PFSK-1 (cell line): ENCODE results near the gene C1QTNF5.

Experiments
- FOXP2 ChIP-seq: optimal IDR thresholded peaks from 2 replicates; pipeline ENCODE3; 2011; ENCODE audit warnings: borderline replicate concordance, control low read depth, inconsistent platforms; ENCODE audit not compliant: insufficient read depth; ENCODE audit errors: extremely low read length, extremely low read depth
- POLR2AphosphoS5 ChIP-seq: IDR thresholded peaks from 2 replicates; pipeline ENCODE4 v1.6.1; 2012; ENCODE audit warnings: low read depth, mild to moderate bottlenecking, control low read depth, low read length, moderate library complexity
- SIN3A ChIP-seq: IDR thresholded peaks from 2 replicates; pipeline ENCODE4 v1.6.1; 2012; ENCODE audit warnings: mild to moderate bottlenecking, low read length, moderate library complexity, borderline replicate concordance; ENCODE audit not compliant: insufficient read depth
- TAF1 ChIP-seq: IDR thresholded peaks from 2 replicates; pipeline ENCODE4 v1.6.1; 2012; ENCODE audit warnings: low read length, control low read depth, borderline replicate concordance; ENCODE audit not compliant: insufficient read depth
- TF ChIP-seq, protein P1 (sequence below), 2 experiments: IDR thresholded peaks; 2 replicates each; pipeline versions ENCODE4 v1.6.1 to v1.8.0; 2011 to 2012; ENCODE audit warnings: low read depth in 2 of 2, low read length in 2 of 2, control low read depth in 1 of 2, inconsistent platforms in 1 of 2, mild to moderate bottlenecking in 1 of 2, moderate library complexity in 1 of 2; ENCODE audit not compliant: insufficient read depth in 1 of 2

The C1QTNF5 gene

GRCh38 chr11:119320240-119320775 lies 20.4 kb downstream of the C1QTNF5 start:
- no peak for TF ChIP-seq SIN3A
- no peak for TF ChIP-seq TAF1
- TF ChIP-seq FOXP2, result no peak
- TF ChIP-seq, protein P1, sequence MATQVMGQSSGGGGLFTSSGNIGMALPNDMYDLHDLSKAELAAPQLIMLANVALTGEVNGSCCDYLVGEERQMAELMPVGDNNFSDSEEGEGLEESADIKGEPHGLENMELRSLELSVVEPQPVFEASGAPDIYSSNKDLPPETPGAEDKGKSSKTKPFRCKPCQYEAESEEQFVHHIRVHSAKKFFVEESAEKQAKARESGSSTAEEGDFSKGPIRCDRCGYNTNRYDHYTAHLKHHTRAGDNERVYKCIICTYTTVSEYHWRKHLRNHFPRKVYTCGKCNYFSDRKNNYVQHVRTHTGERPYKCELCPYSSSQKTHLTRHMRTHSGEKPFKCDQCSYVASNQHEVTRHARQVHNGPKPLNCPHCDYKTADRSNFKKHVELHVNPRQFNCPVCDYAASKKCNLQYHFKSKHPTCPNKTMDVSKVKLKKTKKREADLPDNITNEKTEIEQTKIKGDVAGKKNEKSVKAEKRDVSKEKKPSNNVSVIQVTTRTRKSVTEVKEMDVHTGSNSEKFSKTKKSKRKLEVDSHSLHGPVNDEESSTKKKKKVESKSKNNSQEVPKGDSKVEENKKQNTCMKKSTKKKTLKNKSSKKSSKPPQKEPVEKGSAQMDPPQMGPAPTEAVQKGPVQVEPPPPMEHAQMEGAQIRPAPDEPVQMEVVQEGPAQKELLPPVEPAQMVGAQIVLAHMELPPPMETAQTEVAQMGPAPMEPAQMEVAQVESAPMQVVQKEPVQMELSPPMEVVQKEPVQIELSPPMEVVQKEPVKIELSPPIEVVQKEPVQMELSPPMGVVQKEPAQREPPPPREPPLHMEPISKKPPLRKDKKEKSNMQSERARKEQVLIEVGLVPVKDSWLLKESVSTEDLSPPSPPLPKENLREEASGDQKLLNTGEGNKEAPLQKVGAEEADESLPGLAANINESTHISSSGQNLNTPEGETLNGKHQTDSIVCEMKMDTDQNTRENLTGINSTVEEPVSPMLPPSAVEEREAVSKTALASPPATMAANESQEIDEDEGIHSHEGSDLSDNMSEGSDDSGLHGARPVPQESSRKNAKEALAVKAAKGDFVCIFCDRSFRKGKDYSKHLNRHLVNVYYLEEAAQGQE (IDR thresholded peaks at IDR 0.05; ENCODE audit: insufficient read depth in 1 of 2, low read depth in 2 of 2, low read length in 2 of 2), result no peak
- TF ChIP-seq POLR2AphosphoS5, result no peak

GRCh38 chr11:119319700-119320239 lies 20.9 kb downstream of the C1QTNF5 start:
- TF ChIP-seq TAF1 (no peak), FOXP2 (no peak), SIN3A (no peak), POLR2AphosphoS5 (no peak)
- TF ChIP-seq, protein P1 (IDR thresholded peaks at IDR 0.05; ENCODE audit: insufficient read depth in 1 of 2, low read depth in 2 of 2, low read length in 2 of 2), result no peak

DNA sequence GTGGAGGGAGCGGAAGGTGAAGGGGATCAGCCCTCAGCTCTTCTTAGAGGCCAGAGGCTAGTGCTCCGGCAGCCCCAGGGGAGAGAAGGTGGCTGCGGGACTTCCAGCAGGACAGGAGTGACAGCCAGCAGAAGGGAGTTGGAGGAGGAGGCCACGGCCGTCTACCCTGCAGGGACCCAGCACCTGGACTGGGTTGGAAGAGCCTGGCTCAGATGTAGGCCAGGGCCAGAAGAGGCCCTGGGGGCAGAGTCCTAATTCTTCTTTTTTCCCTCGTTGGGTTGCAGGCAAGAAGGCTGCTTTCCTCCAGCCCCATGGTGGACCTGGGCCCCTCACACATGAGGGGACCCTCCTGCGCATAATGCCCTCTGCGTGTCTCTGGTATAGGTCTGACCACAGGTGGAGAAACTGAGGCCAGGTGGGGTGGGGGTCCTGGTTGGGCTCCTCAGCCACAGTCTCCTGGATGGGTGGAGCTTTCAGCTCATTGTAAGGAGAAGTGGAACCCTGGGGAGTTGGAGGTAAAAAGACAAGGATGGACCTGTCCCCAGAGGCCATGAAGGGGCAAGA lies 21.5 kb downstream of the C1QTNF5 start:
- TF ChIP-seq SIN3A (no peak), FOXP2 (no peak), TAF1 (no peak), POLR2AphosphoS5 (no peak)
- TF ChIP-seq, protein P1 (IDR thresholded peaks at IDR 0.05; ENCODE audit: insufficient read depth in 1 of 2, low read depth in 2 of 2, low read length in 2 of 2), result no peak

DNA sequence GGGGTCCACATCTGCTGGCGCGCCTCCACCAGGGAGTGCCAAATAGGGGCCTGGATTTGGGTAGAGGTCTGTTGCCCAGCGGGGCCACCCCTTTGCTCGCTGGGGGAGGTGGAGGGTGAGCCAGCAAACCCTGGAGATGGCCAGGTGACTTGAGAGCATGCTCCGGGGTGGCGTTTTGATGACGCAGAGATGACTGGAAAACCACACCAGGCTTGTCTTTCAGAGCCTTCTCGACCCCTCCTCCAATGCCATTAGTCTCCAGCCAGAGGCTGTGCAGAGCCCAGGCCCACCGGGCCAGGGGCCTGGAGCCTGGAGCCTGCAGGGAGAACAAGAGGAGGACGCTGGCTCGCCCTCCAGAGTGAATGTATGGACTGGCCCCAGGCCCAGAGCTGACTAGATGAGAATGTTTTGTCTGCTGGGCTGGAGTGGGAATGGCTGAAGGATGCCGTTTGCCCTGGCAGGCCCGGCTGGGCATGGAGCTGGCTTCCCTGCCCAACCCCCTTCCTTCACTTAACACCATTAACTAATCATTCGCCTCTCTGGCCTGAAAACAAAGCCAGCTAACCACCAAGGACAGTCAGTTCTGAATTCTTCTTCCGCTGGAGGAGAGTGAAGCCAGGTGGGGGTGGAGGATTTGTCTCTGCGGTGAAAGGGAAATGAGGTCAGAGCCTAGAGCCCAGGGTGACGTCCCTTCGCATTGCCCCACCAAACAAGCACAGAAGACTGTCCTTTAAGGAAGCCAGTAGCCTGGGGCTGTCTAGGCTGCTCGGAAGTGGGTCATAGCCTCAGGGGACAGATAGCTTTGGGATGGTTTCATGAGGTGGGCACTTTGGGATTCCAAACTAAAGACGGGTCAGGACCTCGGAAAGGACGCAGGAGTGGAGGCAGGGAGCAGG lies 22.2 kb downstream of the C1QTNF5 start:
- TF ChIP-seq TAF1, result no peak
- TF ChIP-seq, protein P1 (IDR thresholded peaks at IDR 0.05; ENCODE audit: insufficient read depth in 1 of 2, low read depth in 2 of 2, low read length in 2 of 2), result no peak
- TF ChIP-seq SIN3A, result no peak
- TF ChIP-seq FOXP2, result no peak
- no peak; the same call in 1 of the 2 replicates for TF ChIP-seq POLR2AphosphoS5
